Superior temporal gyrus (tissue), 1 donor: ENCODE measurements around the gene HJV.

Experiments used
- DNase-seq: peaks from one replicate; pipeline ENCODE4 v3.0.0-alpha.2; 2016; ENCODE audit errors: extremely low spot score

The HJV gene

GRCh38 chr1:146021050-146021445, 487 bp downstream of the HJV start:
- no peak for DNase-seq

GRCh38 chr1:146020058-146021049, 1.2 kb downstream of the HJV start:
- DNase-seq: no peak

GRCh38 chr1:146019231-146020057, 2.1 kb downstream of the HJV start:
- DNase-seq: no peak

- DNase-seq: no peak
Observed at GRCh38 chr1:146016891-146017290, 4.6 kb downstream of the HJV start.

GRCh38 chr1:146013559-146013922, 8.0 kb downstream of the HJV start:
- no peak for DNase-seq

- DNase-seq: peak; percentile 90
Observed at GRCh38 chr1:146012703-146013558, 8.6 kb downstream of the HJV start.

- no peak for DNase-seq
Observed at GRCh38 chr1:146010126-146010738, 11.3 kb downstream of the HJV start.

- DNase-seq: no peak
Observed at GRCh38 chr1:146007489-146008133, 13.9 kb downstream of the HJV start.

GRCh38 chr1:146001709-146002108, 19.8 kb downstream of the HJV start:
- DNase-seq: no peak

GRCh38 chr1:145999321-146000024, 22.1 kb downstream of the HJV start:
- DNase-seq: no peak

- DNase-seq: peak; percentile 77
Observed at GRCh38 chr1:145997718-145998023, 23.9 kb downstream of the HJV start.

GRCh38 chr1:145997016-145997717, 24.4 kb downstream of the HJV start:
- no peak for DNase-seq

- peak; percentile 100 for DNase-seq
Observed at GRCh38 chr1:145996433-145997015, 25.0 kb downstream of the HJV start, which contains the start of gene TXNIP. Gene TXNIP, minus strand, starts transcription at chr1:145996579. Its CDS starts 313 bp downstream, at chr1:145996266.

- no peak for DNase-seq
Observed at GRCh38 chr1:145995964-145996432, 25.5 kb downstream of the HJV start.

GRCh38 chr1:145995148-145995881, 26.2 kb downstream of the HJV start:
- DNase-seq: no peak

GRCh38 chr1:145994391-145995120, 27.0 kb downstream of the HJV start:
- DNase-seq: no peak

- no peak for DNase-seq
Observed at GRCh38 chr1:145993618-145994390, 27.7 kb downstream of the HJV start.
